Testis (tissue), 2 donors: Measurements from ENCODE around the gene FGF3.

Experiments
- CTCF ChIP-seq, 3 experiments: fragments of 450-650 bp in 2 of 3; fragments of 200-600 bp in 1 of 3; sonication (generic) in 1 of 3; IDR thresholded peaks; one replicate each; pipeline ENCODE4 v1.5.1; 2016 to 2019; ENCODE audit warnings: antibody characterized with exemption in 3 of 3, mild to moderate bottlenecking in 2 of 3, moderate library complexity in 1 of 3
- POLR2A ChIP-seq: fragments of 450-650 bp; IDR thresholded peaks from one replicate; pipeline ENCODE4 v1.6.1; 2017; ENCODE audit warnings: antibody characterized with exemption, mild to moderate bottlenecking, moderate library complexity

DNA sequence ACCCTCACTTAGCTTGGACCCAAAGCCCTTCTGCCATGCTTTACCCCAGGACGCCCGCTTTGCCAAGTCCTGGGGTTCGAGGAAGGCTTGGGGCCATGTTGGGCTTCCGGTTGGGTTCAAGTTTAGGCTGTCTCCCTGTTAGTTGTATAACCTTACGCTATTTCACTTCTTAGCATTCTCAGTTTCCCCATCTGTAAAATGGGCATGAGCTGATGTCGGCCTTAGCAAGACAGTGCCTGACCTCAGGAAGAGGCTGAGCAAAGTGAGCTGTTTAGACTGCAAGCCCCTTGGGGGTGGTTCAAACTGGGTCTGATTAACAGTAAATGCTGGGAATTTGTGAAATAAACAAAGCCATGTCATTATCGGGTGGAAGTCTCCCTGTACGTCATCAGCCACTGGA lies 40.8 kb downstream of the FGF3 start:
- TF ChIP-seq CTCF (IDR thresholded peaks at IDR 0.05) (no peak), POLR2A (no peak)
